Measurements from ENCODE around the gene SAG.

SAG gene

GRCh38 chr2:233263045-233263570 is 44.5 kb upstream of the SAG start:
- no peak for TF ChIP-seq CTCF (IDR thresholded peaks at IDR 0.05; ENCODE audit: extremely low read depth, insufficient read depth, missing control alignments)
- DNase-seq (ENCODE audit: low spot score): no peak
- in situ Hi-C loops (cut with MboI; ENCODE audit: low pct_unique_long_range_greater_than_20kb, low sequenced_read_pairs, unreplicated experiment): loop anchor here (25.0 kb wide), 1 partner anchor 401 kb away; the partner anchor contains the start of gene SNORC

GRCh38 chr2:233264667-233265066 is 42.9 kb upstream of the SAG start:
- DNase-seq (ENCODE audit: low spot score): no peak
- TF ChIP-seq CTCF (IDR thresholded peaks at IDR 0.05; ENCODE audit: extremely low read depth, insufficient read depth, missing control alignments): no peak
- in situ Hi-C loops (cut with MboI; ENCODE audit: low pct_unique_long_range_greater_than_20kb, low sequenced_read_pairs, unreplicated experiment): loop anchor here (25.0 kb wide), 1 partner anchor 402 kb away; the partner anchor contains the start of gene SNORC

- DNase-seq (ENCODE audit: low spot score): peak; percentile 43
- in situ Hi-C loops (cut with MboI; ENCODE audit: low pct_unique_long_range_greater_than_20kb, low sequenced_read_pairs, unreplicated experiment): loop anchor here (25.0 kb wide), 1 partner anchor 404 kb away; the partner anchor contains the start of gene SNORC
- TF ChIP-seq CTCF (IDR thresholded peaks at IDR 0.05; ENCODE audit: extremely low read depth, insufficient read depth, missing control alignments): no peak
Measured at GRCh38 chr2:233265899-233266431, 41.7 kb upstream of the SAG start.

GRCh38 chr2:233266481-233266880 is 41.1 kb upstream of the SAG start:
- no peak for DNase-seq (ENCODE audit: low spot score)
- TF ChIP-seq CTCF (IDR thresholded peaks at IDR 0.05; ENCODE audit: extremely low read depth, insufficient read depth, missing control alignments): no peak
- in situ Hi-C loops (cut with MboI; ENCODE audit: low pct_unique_long_range_greater_than_20kb, low sequenced_read_pairs, unreplicated experiment): loop anchor here (25.0 kb wide), 1 partner anchor 404 kb away; the partner anchor contains the start of gene SNORC

GRCh38 chr2:233267516-233268245 is 39.9 kb upstream of the SAG start:
- peak; percentile 32 for DNase-seq (ENCODE audit: low spot score)
- no peak for TF ChIP-seq CTCF (IDR thresholded peaks at IDR 0.05; ENCODE audit: extremely low read depth, insufficient read depth, missing control alignments)
- in situ Hi-C loops (cut with MboI; ENCODE audit: low pct_unique_long_range_greater_than_20kb, low sequenced_read_pairs, unreplicated experiment): loop anchor here (25.0 kb wide), 1 partner anchor 405 kb away; the partner anchor contains the start of gene SNORC

- in situ Hi-C loops (cut with MboI; ENCODE audit: low pct_unique_long_range_greater_than_20kb, low sequenced_read_pairs, unreplicated experiment): loop anchor here (25.0 kb wide), 1 partner anchor 408 kb away; the partner anchor contains the start of gene SNORC
- TF ChIP-seq CTCF (IDR thresholded peaks at IDR 0.05; ENCODE audit: extremely low read depth, insufficient read depth, missing control alignments): no peak
- no peak for DNase-seq (ENCODE audit: low spot score)
Measured at GRCh38 chr2:233270366-233270765, 37.2 kb upstream of the SAG start.
